ENCODE measurements around the gene NRXN3. TPM values are rescaled to one million over a fixed set of nuclear protein-coding genes. Genes with fewer than 3 reads are reported as not detected.

The NRXN3 gene
- total and polyA plus RNA-seq, 4 donors, result 0.07 to 1.2 (median 0.23) TPM

GRCh38 chr14:79841433-79841832, 1671.3 kb downstream of the NRXN3 start:
- no peak for DNase-seq (ENCODE audit: low spot score)
- H3K36me3 ChIP-seq (ENCODE audit: control insufficient read depth in 4 of 4, insufficient read depth in 3 of 4, low read depth in 1 of 4, low read length in 3 of 4), result no peaks in the 10 kb centered on the region
- H3K27me3 ChIP-seq (ENCODE audit: control insufficient read depth in 4 of 4, insufficient read depth in 4 of 4, low read length in 3 of 4), result no peaks in the 10 kb centered on the region
- no peaks in the 10 kb centered on the region for H3K9me3 ChIP-seq (ENCODE audit: control insufficient read depth in 4 of 4, low read length in 3 of 4)
- peak overlapping the region; percentile 41 to 44 for H3K27ac ChIP-seq (ENCODE audit: low read depth in 1 of 2, low read length in 2 of 2)
- peaks cover 3 to 16% (median 15%) of the 10 kb centered on the region in 4 donors for H3K4me1 ChIP-seq (ENCODE audit: control insufficient read depth in 4 of 4, insufficient read depth in 4 of 4, low read length in 3 of 4)
- H3K4me3 ChIP-seq (ENCODE audit: low read depth in 1 of 3, low read length in 3 of 3), result peak overlapping the region in 1 of 3 donors; percentile 1
- no peak overlapping the region for H3K9ac ChIP-seq (ENCODE audit: low read depth in 1 of 2, low read length in 2 of 2)
- TF ChIP-seq FOXA1 (IDR thresholded peaks at IDR 0.05), result peak; percentile 33
- TF ChIP-seq TAF1 (conservative IDR thresholded peaks at IDR 0.05), result no peak
- TF ChIP-seq, protein P1, sequence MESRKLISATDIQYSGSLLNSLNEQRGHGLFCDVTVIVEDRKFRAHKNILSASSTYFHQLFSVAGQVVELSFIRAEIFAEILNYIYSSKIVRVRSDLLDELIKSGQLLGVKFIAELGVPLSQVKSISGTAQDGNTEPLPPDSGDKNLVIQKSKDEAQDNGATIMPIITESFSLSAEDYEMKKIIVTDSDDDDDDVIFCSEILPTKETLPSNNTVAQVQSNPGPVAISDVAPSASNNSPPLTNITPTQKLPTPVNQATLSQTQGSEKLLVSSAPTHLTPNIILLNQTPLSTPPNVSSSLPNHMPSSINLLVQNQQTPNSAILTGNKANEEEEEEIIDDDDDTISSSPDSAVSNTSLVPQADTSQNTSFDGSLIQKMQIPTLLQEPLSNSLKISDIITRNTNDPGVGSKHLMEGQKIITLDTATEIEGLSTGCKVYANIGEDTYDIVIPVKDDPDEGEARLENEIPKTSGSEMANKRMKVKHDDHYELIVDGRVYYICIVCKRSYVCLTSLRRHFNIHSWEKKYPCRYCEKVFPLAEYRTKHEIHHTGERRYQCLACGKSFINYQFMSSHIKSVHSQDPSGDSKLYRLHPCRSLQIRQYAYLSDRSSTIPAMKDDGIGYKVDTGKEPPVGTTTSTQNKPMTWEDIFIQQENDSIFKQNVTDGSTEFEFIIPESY (IDR thresholded peaks at IDR 0.05), result no peak
- peak; percentile 12 to 71 for TF ChIP-seq RXRA (IDR thresholded peaks at IDR 0.05)
- peak; percentile 92 for TF ChIP-seq YY1 (IDR thresholded peaks at IDR 0.05)
- peak; percentile 27 to 40 for TF ChIP-seq RAD21 (IDR thresholded peaks at IDR 0.05)
- TF ChIP-seq REST (IDR thresholded peaks at IDR 0.05), result peak; percentile 63
- peak; percentile 46 to 54 for TF ChIP-seq HNF4A (conservative IDR thresholded peaks at IDR 0.05)
- TF ChIP-seq, protein P2, sequence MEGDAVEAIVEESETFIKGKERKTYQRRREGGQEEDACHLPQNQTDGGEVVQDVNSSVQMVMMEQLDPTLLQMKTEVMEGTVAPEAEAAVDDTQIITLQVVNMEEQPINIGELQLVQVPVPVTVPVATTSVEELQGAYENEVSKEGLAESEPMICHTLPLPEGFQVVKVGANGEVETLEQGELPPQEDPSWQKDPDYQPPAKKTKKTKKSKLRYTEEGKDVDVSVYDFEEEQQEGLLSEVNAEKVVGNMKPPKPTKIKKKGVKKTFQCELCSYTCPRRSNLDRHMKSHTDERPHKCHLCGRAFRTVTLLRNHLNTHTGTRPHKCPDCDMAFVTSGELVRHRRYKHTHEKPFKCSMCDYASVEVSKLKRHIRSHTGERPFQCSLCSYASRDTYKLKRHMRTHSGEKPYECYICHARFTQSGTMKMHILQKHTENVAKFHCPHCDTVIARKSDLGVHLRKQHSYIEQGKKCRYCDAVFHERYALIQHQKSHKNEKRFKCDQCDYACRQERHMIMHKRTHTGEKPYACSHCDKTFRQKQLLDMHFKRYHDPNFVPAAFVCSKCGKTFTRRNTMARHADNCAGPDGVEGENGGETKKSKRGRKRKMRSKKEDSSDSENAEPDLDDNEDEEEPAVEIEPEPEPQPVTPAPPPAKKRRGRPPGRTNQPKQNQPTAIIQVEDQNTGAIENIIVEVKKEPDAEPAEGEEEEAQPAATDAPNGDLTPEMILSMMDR (IDR thresholded peaks at IDR 0.05; ENCODE audit: low read depth, low read length, missing input control), result no peak
- TF ChIP-seq GABPA (IDR thresholded peaks at IDR 0.05 in 1 of 2, conservative IDR thresholded peaks at IDR 0.05 in 1 of 2), result peak in 1 of 2 donors; percentile 41
- TF ChIP-seq SP1 (IDR thresholded peaks at IDR 0.05), result peak; percentile 47
- TF ChIP-seq HNF4G (IDR thresholded peaks at IDR 0.05), result no peak
- TF ChIP-seq JUND (IDR thresholded peaks at IDR 0.05), result peak in 1 of 2 donors; percentile 80
- TF ChIP-seq FOXA2 (IDR thresholded peaks at IDR 0.05), result peak; percentile 49
- peak in 1 of 2 donors; percentile 36 for TF ChIP-seq EGR1 (IDR thresholded peaks at IDR 0.05; ENCODE audit: low read depth in 2 of 2)
- no peak for TF ChIP-seq NR2F2 (IDR thresholded peaks at IDR 0.05)
- peak; percentile 68 for TF ChIP-seq MAX (IDR thresholded peaks at IDR 0.05)
- TF ChIP-seq, protein P3, sequence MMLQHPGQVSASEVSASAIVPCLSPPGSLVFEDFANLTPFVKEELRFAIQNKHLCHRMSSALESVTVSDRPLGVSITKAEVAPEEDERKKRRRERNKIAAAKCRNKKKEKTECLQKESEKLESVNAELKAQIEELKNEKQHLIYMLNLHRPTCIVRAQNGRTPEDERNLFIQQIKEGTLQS (IDR thresholded peaks at IDR 0.05), result no peak
- WGBS, result 20% methylated on average over 3 of the region's 3 CpGs
